HCT116 (cell line): ENCODE results near the gene CPB1. TPM values are rescaled to one million over a fixed set of nuclear protein-coding genes. Genes with fewer than 3 reads are reported as not detected.

Experiments used
- ATAC-seq: fragments of 200-7000 bp; cut with Tn5 transposase; 2 replicates; pipeline ENCODE4 v1.9.1; 2020; ENCODE audit warnings: mild to moderate bottlenecking, moderate library complexity
- BruUV-seq: library from RNA; stranded (reverse); fragments of 400-500 nt; replicated peaks from 2 replicates; lab custom pipeline; 2021; lab: Mats Ljungman, UMichigan
- CTCF ChIA-PET: fragments of 300-600 bp; sonication (Branson Sonifier 250); formaldehyde crosslinking; loops from one replicate; lab custom pipeline; 2021; ENCODE audit warnings: antibody characterized with exemption; lab: Charles Lee
- POLR2A ChIA-PET: fragments of 300-600, 350-600 bp; sonication (Branson Sonifier 250); formaldehyde crosslinking; loops from one replicate; lab custom pipeline; 2021; ENCODE audit warnings: antibody characterized with exemption; lab: Charles Lee
- RAD21 ChIA-PET, 2 experiments: fragments of 300-600 bp; sonication (Branson Sonifier 250); formaldehyde crosslinking; loops; one replicate each; lab custom pipeline; 2023; ENCODE audit warnings: low total read pairs in 2 of 2; ENCODE audit not compliant: uncharacterized antibody in 2 of 2, unreplicated experiment in 2 of 2, low non-redundant PET in 1 of 2; lab: Charles Lee
- DNase-seq: peaks from one replicate; pipeline ENCODE4 v3.0.0-alpha.2; 2010; ENCODE audit warnings: low read depth, low spot score
- H2AFZ ChIP-seq: fragments of 200-600 bp; shearing (Covaris generic), sonication (generic); 2 replicates; pipeline ENCODE4 v1.6.1; 2017; ENCODE audit warnings: low read depth, mixed run types, mixed read lengths, antibody characterized with exemption, low read length; ENCODE audit not compliant: poor library complexity, severe bottlenecking
- H3K27ac ChIP-seq: 2 replicates; pipeline ENCODE4 v1.5.1; 2012; ENCODE audit warnings: low read depth, low read length
- H3K27me3 ChIP-seq: fragments of 200-600 bp; sonication (generic); 2 replicates; pipeline ENCODE4 v1.6.1; 2016; ENCODE audit warnings: mixed run types, low read length, mixed read lengths; ENCODE audit not compliant: insufficient read depth
- H3K36me3 ChIP-seq, 2 experiments: fragments of 200-500 bp in 1 of 2; fragments of 200-600 bp in 1 of 2; sonication (Bioruptor generic) in 1 of 2; sonication (generic) in 1 of 2; 2 replicates each; pipeline versions ENCODE4 v1.5.1 to v1.6.1; 2014 to 2016; ENCODE audit warnings: low read length in 2 of 2, inconsistent platforms in 1 of 2, mixed read lengths in 1 of 2, mixed run types in 1 of 2; ENCODE audit not compliant: insufficient read depth in 2 of 2, control insufficient read depth in 1 of 2
- H3K4me1 ChIP-seq, 2 experiments: fragments of 200-600 bp in 1 of 2; sonication (generic) in 1 of 2; 2 replicates each; pipeline versions ENCODE4 v1.5.1 to v1.6.1; 2012 to 2017; ENCODE audit warnings: low read length in 2 of 2, inconsistent platforms in 1 of 2, mild to moderate bottlenecking in 1 of 2, mixed read lengths in 1 of 2, mixed run types in 1 of 2, moderate library complexity in 1 of 2; ENCODE audit not compliant: insufficient read depth in 2 of 2, control insufficient read depth in 1 of 2
- H3K4me2 ChIP-seq: fragments of 200-600 bp; sonication (generic); 2 replicates; pipeline ENCODE4 v1.6.1; 2017; ENCODE audit warnings: mixed run types, low read length, mixed read lengths
- H3K4me3 ChIP-seq, 2 experiments: fragments of 200-600 bp in 1 of 2; sonication (generic) in 1 of 2; replicated peaks in 1 of 2; 2 replicates each; pipeline ENCODE4 v1.5.1; 2011 to 2016; ENCODE audit warnings: low read length in 2 of 2, control low read depth in 1 of 2, low read depth in 1 of 2, mild to moderate bottlenecking in 1 of 2, mixed read lengths in 1 of 2, mixed run types in 1 of 2
- H3K79me2 ChIP-seq: fragments of 200-600 bp; sonication (generic); 2 replicates; pipeline ENCODE4 v1.6.1; 2017; ENCODE audit warnings: mild to moderate bottlenecking, mixed run types, low read length, moderate library complexity, mixed read lengths; ENCODE audit not compliant: insufficient read depth
- H3K9ac ChIP-seq: fragments of 200-600 bp; sonication (generic); 2 replicates; pipeline ENCODE4 v1.6.1; 2016; ENCODE audit warnings: low read length, mixed read lengths
- H3K9me2 ChIP-seq: fragments of 200-600 bp; sonication (generic), shearing (Covaris generic); 2 replicates; pipeline ENCODE4 v1.6.1; 2017; ENCODE audit warnings: mixed run types, mild to moderate bottlenecking, moderate library complexity; ENCODE audit not compliant: insufficient read depth
- H3K9me3 ChIP-seq, 2 experiments: fragments of 200-500 bp in 1 of 2; fragments of 200-600 bp in 1 of 2; sonication (Bioruptor generic) in 1 of 2; sonication (generic) in 1 of 2; 2 replicates each; pipeline ENCODE4 v1.6.1; 2014 to 2017; ENCODE audit warnings: low read length in 2 of 2, mixed read lengths in 2 of 2, inconsistent platforms in 1 of 2, low read depth in 1 of 2, mild to moderate bottlenecking in 1 of 2, mixed run types in 1 of 2, moderate library complexity in 1 of 2; ENCODE audit not compliant: control insufficient read depth in 1 of 2, insufficient read depth in 1 of 2
- H4K20me1 ChIP-seq: fragments of 200-600 bp; sonication (generic), shearing (Covaris generic); 2 replicates; pipeline ENCODE4 v1.6.1; 2017; ENCODE audit warnings: mixed run types, mild to moderate bottlenecking, moderate library complexity; ENCODE audit not compliant: insufficient read depth
- CBX3 ChIP-seq: IDR thresholded peaks from 2 replicates; pipeline ENCODE4 v1.6.1; 2012; ENCODE audit warnings: low read depth
- EGR1 ChIP-seq: IDR thresholded peaks from 2 replicates; pipeline ENCODE4 v1.6.1; 2012; ENCODE audit warnings: low read depth
- ELF1 ChIP-seq: IDR thresholded peaks from 2 replicates; pipeline ENCODE4 v1.6.1; 2012; ENCODE audit warnings: low read depth, borderline replicate concordance
- EZH2 ChIP-seq: fragments of 200-600 bp; sonication (generic); IDR thresholded peaks from 2 replicates; pipeline ENCODE4 v1.6.1; 2017; ENCODE audit warnings: antibody characterized with exemption, mixed run types
- EZH2phosphoT487 ChIP-seq: fragments of 200-600 bp; IDR thresholded peaks from 2 replicates; pipeline ENCODE4 v1.6.1; 2018; ENCODE audit warnings: antibody characterized with exemption, borderline replicate concordance
- FOSL1 ChIP-seq: IDR thresholded peaks from 2 replicates; pipeline ENCODE4 v1.6.1; 2012; ENCODE audit warnings: low read depth
- POLR2A ChIP-seq: IDR thresholded peaks from 2 replicates; pipeline ENCODE4 v1.7.0; 2011; ENCODE audit warnings: borderline replicate concordance; ENCODE audit not compliant: insufficient read depth, insufficient read length; ENCODE audit errors: extremely low read depth
- POLR2AphosphoS5 ChIP-seq: IDR thresholded peaks from 2 replicates; pipeline ENCODE4 v1.6.1; 2011; ENCODE audit warnings: mild to moderate bottlenecking, low read depth, low read length, moderate library complexity
- RAD21 ChIP-seq: IDR thresholded peaks from 2 replicates; pipeline ENCODE4 v1.6.1; 2012; ENCODE audit warnings: low read depth, mild to moderate bottlenecking
- SIN3A ChIP-seq: IDR thresholded peaks from 2 replicates; pipeline ENCODE4 v1.6.1; 2012; ENCODE audit warnings: low read depth
- SP1 ChIP-seq: IDR thresholded peaks from 2 replicates; pipeline ENCODE4 v1.6.1; 2012; ENCODE audit warnings: low read depth
- TCF7L2 ChIP-seq: IDR thresholded peaks from 2 replicates; pipeline ENCODE4 v1.7.0; 2011; ENCODE audit warnings: borderline replicate concordance, inconsistent platforms; ENCODE audit not compliant: insufficient read depth, insufficient read length; ENCODE audit errors: extremely low read depth
- YY1 ChIP-seq: IDR thresholded peaks from 2 replicates; pipeline ENCODE4 v1.6.1; 2011; ENCODE audit warnings: low read length, low read depth, moderate library complexity, mild to moderate bottlenecking; ENCODE audit not compliant: insufficient replicate concordance; ENCODE audit errors: extremely low read depth
- ZFX ChIP-seq: fragments of 450-650 bp; IDR thresholded peaks from 2 replicates; pipeline ENCODE4 v1.6.1; 2017
- ZNF274 ChIP-seq: fragments of 200-500 bp; sonication (Bioruptor generic); IDR thresholded peaks from 2 replicates; pipeline ENCODE4 v1.6.1; 2014; ENCODE audit warnings: mild to moderate bottlenecking, low read depth, low read length, inconsistent platforms
- intact Hi-C: fragments of 100-400 bp; cut with micrococcal nuclease; formaldehyde crosslinking; loops from 2 replicates; pipeline ENCODE4 v1.10.0; 2022
- total RNA-seq: library from RNA; stranded (reverse); gene quantifications from one replicate; pipeline ENCODE4 v1.2.1, GENCODE V29; 2021; ENCODE audit not compliant: unreplicated experiment
- TF ChIP-seq, protein P1 (sequence below): IDR thresholded peaks from 2 replicates; pipeline ENCODE4 v1.6.1; 2012; ENCODE audit warnings: low read depth
- TF ChIP-seq, protein P2 (sequence below): IDR thresholded peaks from 2 replicates; pipeline ENCODE4 v1.6.1; 2012

The CPB1 gene
- total RNA-seq, 1 experiment from 2014 or later, result 6.2 TPM

DNA sequence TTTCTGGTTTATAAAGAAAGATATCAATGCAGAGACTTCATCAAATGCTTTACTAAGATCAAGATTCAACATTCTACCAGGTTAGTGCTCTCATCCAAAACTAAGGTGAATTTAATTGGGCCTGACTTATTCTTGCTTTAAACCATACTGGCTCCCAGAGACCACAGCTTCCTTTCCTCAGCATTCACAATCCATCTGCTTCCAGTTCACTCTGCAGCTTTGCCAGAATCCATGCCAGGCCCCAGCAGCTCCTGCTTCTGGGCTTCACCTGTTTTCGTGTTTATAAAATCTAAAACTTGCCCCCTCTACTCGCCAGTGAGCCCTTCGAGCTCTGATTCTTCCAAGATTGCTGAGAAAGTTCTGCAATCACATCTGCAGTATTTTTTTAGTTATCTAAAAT is 2.3 kb downstream of the CPB1 start:
- ATAC-seq, result no peak
- intact Hi-C loops, result no loop called here
- H3K79me2 ChIP-seq, result no peaks in the 10 kb centered on the region
- no peak overlapping the region for H3K4me3 ChIP-seq
- ChIA-PET CTCF (no interaction called here), POLR2A (no interaction called here), RAD21 (no interaction called here)
- no peak for DNase-seq
- H3K9me2 ChIP-seq, result no peaks in the 10 kb centered on the region
- TF ChIP-seq SIN3A (no peak), POLR2AphosphoS5 (no peak), EZH2 (no peak), SP1 (no peak), EZH2phosphoT487 (no peak), FOSL1 (no peak), ZFX (no peak), POLR2A (no peak)
- TF ChIP-seq, protein P1, sequence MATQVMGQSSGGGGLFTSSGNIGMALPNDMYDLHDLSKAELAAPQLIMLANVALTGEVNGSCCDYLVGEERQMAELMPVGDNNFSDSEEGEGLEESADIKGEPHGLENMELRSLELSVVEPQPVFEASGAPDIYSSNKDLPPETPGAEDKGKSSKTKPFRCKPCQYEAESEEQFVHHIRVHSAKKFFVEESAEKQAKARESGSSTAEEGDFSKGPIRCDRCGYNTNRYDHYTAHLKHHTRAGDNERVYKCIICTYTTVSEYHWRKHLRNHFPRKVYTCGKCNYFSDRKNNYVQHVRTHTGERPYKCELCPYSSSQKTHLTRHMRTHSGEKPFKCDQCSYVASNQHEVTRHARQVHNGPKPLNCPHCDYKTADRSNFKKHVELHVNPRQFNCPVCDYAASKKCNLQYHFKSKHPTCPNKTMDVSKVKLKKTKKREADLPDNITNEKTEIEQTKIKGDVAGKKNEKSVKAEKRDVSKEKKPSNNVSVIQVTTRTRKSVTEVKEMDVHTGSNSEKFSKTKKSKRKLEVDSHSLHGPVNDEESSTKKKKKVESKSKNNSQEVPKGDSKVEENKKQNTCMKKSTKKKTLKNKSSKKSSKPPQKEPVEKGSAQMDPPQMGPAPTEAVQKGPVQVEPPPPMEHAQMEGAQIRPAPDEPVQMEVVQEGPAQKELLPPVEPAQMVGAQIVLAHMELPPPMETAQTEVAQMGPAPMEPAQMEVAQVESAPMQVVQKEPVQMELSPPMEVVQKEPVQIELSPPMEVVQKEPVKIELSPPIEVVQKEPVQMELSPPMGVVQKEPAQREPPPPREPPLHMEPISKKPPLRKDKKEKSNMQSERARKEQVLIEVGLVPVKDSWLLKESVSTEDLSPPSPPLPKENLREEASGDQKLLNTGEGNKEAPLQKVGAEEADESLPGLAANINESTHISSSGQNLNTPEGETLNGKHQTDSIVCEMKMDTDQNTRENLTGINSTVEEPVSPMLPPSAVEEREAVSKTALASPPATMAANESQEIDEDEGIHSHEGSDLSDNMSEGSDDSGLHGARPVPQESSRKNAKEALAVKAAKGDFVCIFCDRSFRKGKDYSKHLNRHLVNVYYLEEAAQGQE, result no peak
- H3K27me3 ChIP-seq, result no peaks in the 10 kb centered on the region
- no peak overlapping the region for H3K27ac ChIP-seq
- no peak overlapping the region for H2AFZ ChIP-seq
- H3K9ac ChIP-seq, result no peak overlapping the region
- H3K36me3 ChIP-seq, result no peaks in the 10 kb centered on the region
- no peaks in the 10 kb centered on the region for H3K9me3 ChIP-seq
- H4K20me1 ChIP-seq, result no peaks in the 10 kb centered on the region
- no peak overlapping the region for H3K4me2 ChIP-seq
- H3K4me1 ChIP-seq, result no peaks in the 10 kb centered on the region
- BruUV-seq, result no TSS peak

DNA sequence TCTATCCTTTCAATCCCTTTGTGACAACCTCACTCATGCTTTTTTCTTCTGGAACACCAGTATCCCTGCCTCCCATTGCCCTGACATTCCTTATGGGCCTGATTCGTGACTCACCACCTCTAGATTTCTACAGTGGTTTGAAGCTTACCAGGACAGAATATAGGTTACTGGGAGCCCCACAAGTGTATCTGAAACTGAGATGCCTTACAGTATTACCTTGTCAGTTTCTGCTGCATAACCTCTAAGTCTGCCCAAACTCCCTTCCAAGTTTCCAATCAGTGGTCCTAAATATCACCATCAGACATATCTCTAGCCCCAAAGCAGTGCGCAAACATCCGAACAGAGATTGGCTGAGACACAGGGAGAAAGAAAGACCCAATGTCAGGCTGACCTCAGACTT is 5.6 kb downstream of the CPB1 start:
- no TSS peak for BruUV-seq
- H3K79me2 ChIP-seq, result no peaks in the 10 kb centered on the region
- H2AFZ ChIP-seq, result no peak overlapping the region
- CTCF ChIA-PET, result no interaction called here
- no peak overlapping the region for H3K9ac ChIP-seq
- H4K20me1 ChIP-seq, result no peaks in the 10 kb centered on the region
- RAD21 ChIA-PET, result no interaction called here
- H3K36me3 ChIP-seq, result no peaks in the 10 kb centered on the region
- no peaks in the 10 kb centered on the region for H3K9me3 ChIP-seq
- H3K27ac ChIP-seq, result no peak overlapping the region
- H3K4me3 ChIP-seq, result no peak overlapping the region
- no peak for ATAC-seq
- DNase-seq, result no peak
- H3K4me2 ChIP-seq, result no peak overlapping the region
- H3K4me1 ChIP-seq, result no peaks in the 10 kb centered on the region
- H3K27me3 ChIP-seq, result no peaks in the 10 kb centered on the region
- intact Hi-C loops, result no loop called here
- POLR2A ChIA-PET, result no interaction called here
- H3K9me2 ChIP-seq, result no peaks in the 10 kb centered on the region
- no peak for TF ChIP-seq TCF7L2
- no peak for TF ChIP-seq EZH2phosphoT487
- no peak for TF ChIP-seq EZH2
- no peak for TF ChIP-seq SP1
- TF ChIP-seq ZNF274, result no peak
- no peak for TF ChIP-seq YY1
- no peak for TF ChIP-seq ELF1
- TF ChIP-seq CBX3, result no peak
- no peak for TF ChIP-seq EGR1
- TF ChIP-seq FOSL1, result no peak
- TF ChIP-seq RAD21, result no peak
- TF ChIP-seq, protein P2, sequence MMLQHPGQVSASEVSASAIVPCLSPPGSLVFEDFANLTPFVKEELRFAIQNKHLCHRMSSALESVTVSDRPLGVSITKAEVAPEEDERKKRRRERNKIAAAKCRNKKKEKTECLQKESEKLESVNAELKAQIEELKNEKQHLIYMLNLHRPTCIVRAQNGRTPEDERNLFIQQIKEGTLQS, result no peak
